Mammary epithelial cell (primary cell): Measurements from ENCODE around the gene ALDH16A1.

Experiments
- EZH2 ChIP-seq: IDR thresholded peaks from 2 replicates; pipeline ENCODE4 v1.6.1; 2012; ENCODE audit warnings: low read length, inconsistent platforms, borderline replicate concordance
- TF ChIP-seq, protein P1 (sequence below), 2 donors: IDR thresholded peaks in 1 of 2; conservative IDR thresholded peaks in 1 of 2; 2 replicates each; pipeline ENCODE4 v1.5.1; 2011 to 2012; ENCODE audit warnings: inconsistent platforms in 2 of 2, low read length in 2 of 2, mild to moderate bottlenecking in 2 of 2, control low read depth in 1 of 2, low read depth in 1 of 2; ENCODE audit not compliant: insufficient read depth in 1 of 2; ENCODE audit errors: extremely low read depth in 1 of 2

DNA sequence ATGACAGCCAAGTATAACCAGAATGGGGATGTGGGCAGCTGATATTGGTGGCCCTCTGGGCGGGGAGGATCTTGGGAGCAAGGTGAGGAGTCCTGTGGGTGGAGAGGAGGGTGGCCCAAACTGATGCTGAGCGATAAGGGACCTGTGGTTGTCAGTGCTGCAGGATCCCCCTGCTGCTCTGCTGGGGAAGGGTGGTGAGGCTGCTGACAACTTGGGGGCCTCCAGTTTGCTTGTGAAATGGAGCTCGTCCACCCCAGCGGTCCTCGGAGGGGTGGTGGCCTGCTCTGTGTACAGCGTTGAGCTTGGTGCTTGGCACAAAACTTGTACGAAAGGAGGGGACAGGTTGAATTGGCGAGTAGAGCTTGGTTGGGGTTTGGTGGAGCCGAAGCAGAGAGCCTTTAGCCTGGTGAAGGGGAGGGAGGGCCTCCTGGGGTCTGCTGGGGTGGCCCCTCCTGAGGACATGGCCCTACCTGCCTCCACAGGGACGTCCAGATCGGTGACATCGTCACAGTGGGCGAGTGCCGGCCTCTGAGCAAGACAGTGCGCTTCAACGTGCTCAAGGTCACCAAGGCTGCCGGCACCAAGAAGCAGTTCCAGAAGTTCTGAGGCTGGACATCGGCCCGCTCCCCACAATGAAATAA, 46.1 kb downstream of the ALDH16A1 start:
- TF ChIP-seq, protein P1, sequence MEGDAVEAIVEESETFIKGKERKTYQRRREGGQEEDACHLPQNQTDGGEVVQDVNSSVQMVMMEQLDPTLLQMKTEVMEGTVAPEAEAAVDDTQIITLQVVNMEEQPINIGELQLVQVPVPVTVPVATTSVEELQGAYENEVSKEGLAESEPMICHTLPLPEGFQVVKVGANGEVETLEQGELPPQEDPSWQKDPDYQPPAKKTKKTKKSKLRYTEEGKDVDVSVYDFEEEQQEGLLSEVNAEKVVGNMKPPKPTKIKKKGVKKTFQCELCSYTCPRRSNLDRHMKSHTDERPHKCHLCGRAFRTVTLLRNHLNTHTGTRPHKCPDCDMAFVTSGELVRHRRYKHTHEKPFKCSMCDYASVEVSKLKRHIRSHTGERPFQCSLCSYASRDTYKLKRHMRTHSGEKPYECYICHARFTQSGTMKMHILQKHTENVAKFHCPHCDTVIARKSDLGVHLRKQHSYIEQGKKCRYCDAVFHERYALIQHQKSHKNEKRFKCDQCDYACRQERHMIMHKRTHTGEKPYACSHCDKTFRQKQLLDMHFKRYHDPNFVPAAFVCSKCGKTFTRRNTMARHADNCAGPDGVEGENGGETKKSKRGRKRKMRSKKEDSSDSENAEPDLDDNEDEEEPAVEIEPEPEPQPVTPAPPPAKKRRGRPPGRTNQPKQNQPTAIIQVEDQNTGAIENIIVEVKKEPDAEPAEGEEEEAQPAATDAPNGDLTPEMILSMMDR (conservative IDR thresholded peaks at IDR 0.05 in 1 of 2, IDR thresholded peaks at IDR 0.05 in 1 of 2; ENCODE audit: extremely low read depth in 1 of 2, insufficient read depth in 1 of 2, low read depth in 1 of 2, low read length in 2 of 2), result no peak
- TF ChIP-seq EZH2, result no peak
